Karpas-422 (cell line): Measurements from ENCODE around the gene HIVEP3. TPM values are rescaled to one million over a fixed set of nuclear protein-coding genes. Genes with fewer than 3 reads are reported as not detected.

ENCODE experiments used
- DNase-seq: peaks from one replicate; pipeline ENCODE4 v3.0.0-alpha.2; 2015
- H2AFZ ChIP-seq: fragments of 200-600 bp; sonication (generic); 2 replicates; pipeline ENCODE4 v1.6.1; 2014; ENCODE audit warnings: antibody characterized with exemption, low read length, mixed read lengths
- H3K27ac ChIP-seq: fragments of 200-600 bp; sonication (generic); 2 replicates; pipeline ENCODE4 v1.5.1; 2014; ENCODE audit warnings: mild to moderate bottlenecking, low read length, moderate library complexity
- H3K27me3 ChIP-seq: fragments of 200-600 bp; sonication (generic); 2 replicates; pipeline ENCODE4 v1.6.1; 2014; ENCODE audit warnings: low read length, mixed read lengths
- H3K36me3 ChIP-seq: fragments of 200-600 bp; sonication (generic); 2 replicates; pipeline ENCODE4 v1.6.1; 2014; ENCODE audit warnings: low read length, mixed read lengths; ENCODE audit not compliant: insufficient read depth
- H3K4me1 ChIP-seq: fragments of 200-600 bp; sonication (generic); 2 replicates; pipeline ENCODE4 v1.6.1; 2014; ENCODE audit warnings: mild to moderate bottlenecking, low read length, mixed read lengths
- H3K4me2 ChIP-seq: fragments of 200-600 bp; sonication (generic); 2 replicates; pipeline ENCODE4 v1.6.1; 2014; ENCODE audit warnings: low read length, low read depth, mild to moderate bottlenecking; ENCODE audit not compliant: poor library complexity, severe bottlenecking
- H3K4me3 ChIP-seq: fragments of 200-600 bp; sonication (generic); 2 replicates; pipeline ENCODE4 v1.5.1; 2014; ENCODE audit warnings: mild to moderate bottlenecking, antibody characterized with exemption, low read length, mixed read lengths
- H3K79me2 ChIP-seq: fragments of 200-600 bp; sonication (generic); 2 replicates; pipeline ENCODE4 v1.6.1; 2014; ENCODE audit warnings: mild to moderate bottlenecking, low read length, mixed read lengths
- H3K9ac ChIP-seq: fragments of 200-600 bp; sonication (generic); 2 replicates; pipeline ENCODE4 v1.6.0; 2014; ENCODE audit warnings: low read length
- H3K9me2 ChIP-seq: fragments of 200-600 bp; sonication (generic), shearing (Covaris generic); replicated peaks from 2 replicates; pipeline ENCODE4 v1.6.0; 2014; ENCODE audit warnings: mild to moderate bottlenecking, low read length, moderate library complexity; ENCODE audit not compliant: insufficient read depth
- H3K9me3 ChIP-seq: fragments of 300-700, 200-600 bp; sonication (generic); 2 replicates; pipeline ENCODE4 v1.6.1; 2014; ENCODE audit warnings: low read length, mixed read lengths
- H4K20me1 ChIP-seq: fragments of 200-600 bp; sonication (generic); 2 replicates; pipeline ENCODE4 v1.6.1; 2014; ENCODE audit warnings: mild to moderate bottlenecking, antibody characterized with exemption, low read length, low read depth; ENCODE audit not compliant: insufficient read depth
- total RNA-seq: library from RNA; depleted of rRNA; stranded (reverse); fragments of >200 nt; shearing (Covaris generic); gene quantifications from 2 replicates; pipeline ENCODE4 v1.2.3, GENCODE V29; 2014; ENCODE audit warnings: low replicate concordance

The HIVEP3 gene
- total RNA-seq, 1 experiment from 2014 or later: 1.3 TPM

DNA sequence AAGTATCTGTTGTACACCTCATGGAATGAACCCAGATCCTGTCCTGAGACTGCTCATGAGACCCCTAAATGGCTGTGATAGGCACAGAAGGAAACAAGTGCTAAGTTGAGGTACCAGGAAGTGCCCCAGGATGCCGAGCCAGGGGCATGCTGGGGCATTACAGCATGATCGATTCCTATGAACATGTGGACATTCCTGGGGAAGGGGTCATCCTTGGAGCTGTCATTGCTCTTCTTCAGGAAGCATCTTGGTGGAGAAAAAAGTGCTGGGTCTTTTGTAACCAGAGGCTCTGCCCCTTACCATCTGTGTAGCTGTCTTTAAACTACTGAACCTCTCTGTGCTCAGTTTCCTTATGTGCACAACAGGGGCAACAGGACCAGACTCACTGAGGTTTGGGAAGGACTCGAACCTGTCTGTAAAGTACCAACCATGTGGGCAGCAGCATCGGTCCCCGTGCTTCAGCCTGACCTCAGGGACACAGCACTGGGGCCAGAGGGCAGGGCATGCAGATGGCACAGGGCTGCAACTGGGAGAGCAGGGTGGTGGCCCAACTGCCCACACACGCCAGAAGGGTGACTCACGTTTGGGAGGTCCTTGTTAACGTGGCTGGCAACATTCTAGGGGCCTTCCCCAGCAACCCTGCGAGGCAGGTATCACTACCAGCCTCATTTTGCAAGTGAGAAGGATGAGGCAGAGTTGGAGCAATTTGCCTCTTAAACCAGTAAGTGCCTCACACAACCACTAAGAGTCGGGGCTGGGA is 291.9 kb downstream of the HIVEP3 start:
- H4K20me1 ChIP-seq: no peaks in the 10 kb centered on the region
- no peak overlapping the region for H3K27ac ChIP-seq
- no peak overlapping the region for H3K9ac ChIP-seq
- no peaks in the 10 kb centered on the region for H3K27me3 ChIP-seq
- no peak overlapping the region for H3K4me3 ChIP-seq
- no peaks in the 10 kb centered on the region for H3K9me2 ChIP-seq
- no peak overlapping the region for H2AFZ ChIP-seq
- no peak overlapping the region for H3K4me2 ChIP-seq
- H3K36me3 ChIP-seq: no peaks in the 10 kb centered on the region
- DNase-seq: no peak
- no peaks in the 10 kb centered on the region for H3K9me3 ChIP-seq
- H3K4me1 ChIP-seq: peaks cover 14% of the 10 kb centered on the region
- no peaks in the 10 kb centered on the region for H3K79me2 ChIP-seq

DNA sequence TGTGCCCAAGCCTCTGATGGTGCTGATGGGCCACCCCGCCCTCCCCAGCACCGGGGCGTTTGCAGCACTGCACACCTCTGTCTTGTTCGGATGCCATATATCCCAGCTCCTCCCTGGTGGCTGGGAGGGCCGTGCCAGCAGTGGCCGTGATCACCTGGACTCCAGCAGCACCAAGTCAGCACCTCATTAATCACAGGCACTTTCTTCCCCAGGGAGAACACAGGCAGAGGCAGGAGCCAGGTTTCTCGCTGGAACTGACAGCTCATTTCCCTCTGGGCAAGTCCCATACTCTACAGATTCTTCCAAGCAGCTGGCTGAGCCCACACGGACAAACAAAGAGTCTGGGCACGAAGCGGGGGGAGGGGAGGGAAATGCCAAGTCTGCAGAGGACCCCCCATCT is 292.6 kb downstream of the HIVEP3 start:
- peaks cover 14% of the 10 kb centered on the region for H3K4me1 ChIP-seq
- H4K20me1 ChIP-seq: 0 out of 2 replicates have a peak, but pooled peaks cover 2% of the 10 kb centered on the region
- no peaks in the 10 kb centered on the region for H3K36me3 ChIP-seq
- H3K27ac ChIP-seq: no peak overlapping the region
- H2AFZ ChIP-seq: no peak overlapping the region
- no peak overlapping the region for H3K9ac ChIP-seq
- no peaks in the 10 kb centered on the region for H3K27me3 ChIP-seq
- no peaks in the 10 kb centered on the region for H3K9me2 ChIP-seq
- H3K79me2 ChIP-seq: no peaks in the 10 kb centered on the region
- no peak overlapping the region for H3K4me2 ChIP-seq
- H3K4me3 ChIP-seq: no peak overlapping the region
- DNase-seq: no peak
- H3K9me3 ChIP-seq: no peaks in the 10 kb centered on the region

DNA sequence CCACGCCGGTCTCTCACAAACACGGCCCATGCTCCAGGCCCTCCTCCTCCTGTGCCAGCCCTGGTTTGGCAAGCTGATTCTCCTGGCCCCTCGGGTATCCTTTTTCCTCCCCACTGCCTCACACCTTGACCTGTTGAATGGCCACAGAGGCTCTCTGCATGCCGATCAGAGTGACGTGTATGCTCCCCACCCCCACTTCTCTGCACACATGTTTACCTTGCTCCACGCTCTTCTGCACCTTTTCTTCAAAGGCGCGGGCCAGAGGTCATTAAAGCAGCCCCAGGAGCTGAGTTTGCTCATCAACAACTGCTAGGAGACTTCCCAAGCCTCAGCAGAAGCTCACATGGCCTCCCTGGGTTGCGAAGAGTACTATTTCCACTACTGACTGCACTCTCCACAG is 295.0 kb downstream of the HIVEP3 start:
- H3K4me2 ChIP-seq: no peak overlapping the region
- H3K9me2 ChIP-seq: no peaks in the 10 kb centered on the region
- no peaks in the 10 kb centered on the region for H3K9me3 ChIP-seq
- H3K4me1 ChIP-seq: peaks cover 14% of the 10 kb centered on the region
- H3K4me3 ChIP-seq: no peak overlapping the region
- H3K9ac ChIP-seq: no peak overlapping the region
- H3K36me3 ChIP-seq: no peaks in the 10 kb centered on the region
- H2AFZ ChIP-seq: no peak overlapping the region
- no peak overlapping the region for H3K27ac ChIP-seq
- H4K20me1 ChIP-seq: 0 out of 2 replicates have a peak, but pooled peaks cover 6% of the 10 kb centered on the region
- DNase-seq: no peak
- no peaks in the 10 kb centered on the region for H3K27me3 ChIP-seq
- no peaks in the 10 kb centered on the region for H3K79me2 ChIP-seq

GRCh38 chr1:41622859-41623732 is 295.6 kb downstream of the HIVEP3 start:
- Histone ChIP-seq H3K9me3 (no peaks in the 10 kb centered on the region), H3K4me1 (peaks cover 14% of the 10 kb centered on the region), H3K4me3 (peak overlapping the region; percentile 9; the same call in 1 of the 2 replicates), H3K27ac (no peak overlapping the region), H4K20me1 (0 out of 2 replicates have a peak, but pooled peaks cover 6% of the 10 kb centered on the region), H3K4me2 (peak overlapping the region; percentile 54), H3K9me2 (no peaks in the 10 kb centered on the region), H3K36me3 (no peaks in the 10 kb centered on the region), H2AFZ (no peak overlapping the region), H3K79me2 (no peaks in the 10 kb centered on the region), H3K9ac (no peak overlapping the region; the same call in 1 of the 2 replicates), H3K27me3 (no peaks in the 10 kb centered on the region)
- no peak for DNase-seq

- no peak overlapping the region for H3K9ac ChIP-seq
- 0 out of 2 replicates have a peak, but pooled peaks cover 6% of the 10 kb centered on the region for H4K20me1 ChIP-seq
- H3K27ac ChIP-seq: no peak overlapping the region
- no peaks in the 10 kb centered on the region for H3K79me2 ChIP-seq
- H3K9me2 ChIP-seq: no peaks in the 10 kb centered on the region
- no peak for DNase-seq
- H3K36me3 ChIP-seq: no peaks in the 10 kb centered on the region
- no peak overlapping the region for H3K4me2 ChIP-seq
- H3K9me3 ChIP-seq: no peaks in the 10 kb centered on the region
- H3K4me3 ChIP-seq: no peak overlapping the region
- H2AFZ ChIP-seq: no peak overlapping the region
- H3K27me3 ChIP-seq: no peaks in the 10 kb centered on the region
- peaks cover 14% of the 10 kb centered on the region for H3K4me1 ChIP-seq
Measured at GRCh38 chr1:41622402-41622801, 296.3 kb downstream of the HIVEP3 start.

- 0 out of 2 replicates have a peak, but pooled peaks cover 6% of the 10 kb centered on the region for H4K20me1 ChIP-seq
- DNase-seq: no peak
- H3K27me3 ChIP-seq: no peaks in the 10 kb centered on the region
- no peak overlapping the region for H3K4me3 ChIP-seq
- H3K9me3 ChIP-seq: no peaks in the 10 kb centered on the region
- H2AFZ ChIP-seq: no peak overlapping the region
- no peaks in the 10 kb centered on the region for H3K36me3 ChIP-seq
- H3K27ac ChIP-seq: no peak overlapping the region
- H3K9ac ChIP-seq: no peak overlapping the region
- peaks cover 14% of the 10 kb centered on the region for H3K4me1 ChIP-seq
- H3K79me2 ChIP-seq: no peaks in the 10 kb centered on the region
- H3K9me2 ChIP-seq: no peaks in the 10 kb centered on the region
- H3K4me2 ChIP-seq: no peak overlapping the region
Measured at GRCh38 chr1:41621791-41622190, 296.9 kb downstream of the HIVEP3 start.

DNA sequence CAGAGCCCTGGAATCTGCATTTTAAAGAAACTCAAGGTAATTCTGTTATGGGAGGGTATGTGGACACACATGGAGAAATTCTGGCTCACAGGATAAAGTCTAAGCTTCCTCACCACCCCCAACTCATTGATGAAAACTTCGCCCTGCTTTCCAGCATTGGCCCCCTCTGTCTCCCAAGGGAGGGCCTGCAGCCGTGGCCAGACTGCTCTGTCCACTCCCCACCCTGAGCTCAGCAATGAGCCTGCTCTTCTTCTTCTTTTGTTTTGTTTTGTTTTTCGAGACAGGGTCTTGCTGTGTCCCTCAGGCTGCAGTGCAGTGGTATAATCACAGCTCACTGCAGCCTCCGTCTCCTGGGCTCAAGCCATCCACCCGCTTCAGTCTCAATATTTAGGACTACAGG is 297.5 kb downstream of the HIVEP3 start:
- H3K4me2 ChIP-seq: no peak overlapping the region
- 0 out of 2 replicates have a peak, but pooled peaks cover 6% of the 10 kb centered on the region for H4K20me1 ChIP-seq
- no peak overlapping the region for H3K27ac ChIP-seq
- H3K4me3 ChIP-seq: no peak overlapping the region
- no peaks in the 10 kb centered on the region for H3K79me2 ChIP-seq
- H3K27me3 ChIP-seq: no peaks in the 10 kb centered on the region
- H2AFZ ChIP-seq: no peak overlapping the region
- H3K36me3 ChIP-seq: no peaks in the 10 kb centered on the region
- H3K9me3 ChIP-seq: no peaks in the 10 kb centered on the region
- H3K4me1 ChIP-seq: peaks cover 14% of the 10 kb centered on the region
- no peak for DNase-seq
- no peak overlapping the region for H3K9ac ChIP-seq
- H3K9me2 ChIP-seq: no peaks in the 10 kb centered on the region
